OCI-M2 (cell line): ENCODE measurements around the gene EGFR.

Experiments used
- DNase-seq: peaks from one replicate; lab custom pipeline; 2025; ENCODE audit not compliant: unreplicated experiment; lab: John Stamatoyannopoulos, UW

The EGFR gene

DNA sequence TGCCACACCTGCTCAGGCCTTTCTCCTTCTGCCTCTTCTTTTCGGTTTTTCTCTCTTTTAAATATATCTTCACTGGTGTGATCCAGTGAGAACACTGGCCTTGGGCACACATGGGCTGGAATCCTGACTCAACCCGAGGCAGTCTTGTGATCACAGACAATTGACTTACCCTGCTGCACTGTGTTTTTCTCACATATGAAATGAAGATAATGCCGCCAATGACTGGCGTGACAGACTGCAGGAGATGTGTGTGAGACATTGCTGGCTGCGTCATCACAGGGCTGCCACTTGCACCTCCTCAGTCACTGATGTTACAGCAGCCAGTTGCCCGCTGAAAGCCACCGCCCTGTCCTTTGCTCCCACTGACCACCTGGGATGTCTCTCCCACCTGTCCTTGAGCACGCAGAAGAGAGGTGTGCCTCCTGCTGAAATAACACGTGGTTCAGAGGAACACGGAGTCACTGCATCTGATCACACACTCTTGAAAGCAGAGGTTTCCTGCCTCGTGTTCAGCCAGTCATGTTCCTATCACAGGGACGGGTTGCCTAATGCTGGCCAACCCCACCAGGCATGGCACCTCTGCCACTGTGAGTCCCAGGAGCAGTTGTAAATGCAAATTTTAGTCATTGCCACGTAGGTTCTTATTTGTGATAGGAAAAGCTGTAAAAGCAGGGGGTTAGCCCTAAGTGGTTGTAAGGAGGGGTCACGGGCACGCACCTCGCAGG, 221.8 kb downstream of the EGFR start:
- no peak for DNase-seq

GRCh38 chr7:55241958-55242357, 223.1 kb downstream of the EGFR start:
- DNase-seq = no peak

DNA sequence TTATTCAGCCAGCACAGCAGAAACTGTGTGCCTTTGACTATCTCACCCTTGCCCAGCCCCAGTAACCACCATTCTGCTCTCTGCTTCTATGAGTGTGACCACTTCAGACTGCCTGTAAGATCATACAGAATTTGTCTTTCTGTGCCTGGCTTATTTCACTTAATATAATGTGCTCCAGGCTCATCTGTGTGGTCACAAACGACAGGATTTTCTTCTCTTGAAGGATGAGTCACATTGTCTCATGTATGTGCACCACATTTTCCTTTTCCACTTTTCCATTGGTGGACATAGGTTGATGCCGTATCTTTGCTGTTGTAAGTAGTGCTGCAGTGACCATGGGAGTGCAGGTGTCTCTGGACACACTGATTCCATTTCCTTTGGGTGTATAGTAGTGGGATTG, 223.8 kb downstream of the EGFR start:
- DNase-seq = no peak

- DNase-seq = no peak
These were observed 225.4 kb downstream of the EGFR start for GRCh38 chr7:55244006-55244745.

GRCh38 chr7:55245271-55245723, 226.5 kb downstream of the EGFR start:
- DNase-seq = no peak

- no peak for DNase-seq
These were observed 227.4 kb downstream of the EGFR start for GRCh38 chr7:55246171-55246570.

DNA sequence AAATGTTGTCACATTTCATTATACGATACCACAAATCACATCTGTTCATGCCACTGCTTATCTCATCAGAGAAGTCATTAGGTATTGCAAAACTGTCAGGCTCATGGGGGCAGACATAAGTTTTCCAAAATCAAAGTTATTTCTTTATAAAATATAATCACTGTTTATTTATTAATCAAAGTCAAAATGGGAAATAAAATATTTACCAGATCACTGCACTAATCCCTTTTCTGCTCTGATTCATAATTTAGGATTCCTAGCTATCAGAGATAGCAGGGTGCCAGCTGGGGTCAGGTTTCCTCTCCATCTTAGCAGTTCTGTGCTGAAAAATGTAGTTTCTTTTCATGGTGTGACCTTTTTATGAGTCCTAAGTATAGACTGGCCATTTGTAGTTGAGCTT, 228.6 kb downstream of the EGFR start:
- DNase-seq = no peak

- no peak for DNase-seq
These were observed 229.7 kb downstream of the EGFR start for GRCh38 chr7:55248526-55248925.

- no peak for DNase-seq
These were observed 230.5 kb downstream of the EGFR start for GRCh38 chr7:55249332-55249731.

DNA sequence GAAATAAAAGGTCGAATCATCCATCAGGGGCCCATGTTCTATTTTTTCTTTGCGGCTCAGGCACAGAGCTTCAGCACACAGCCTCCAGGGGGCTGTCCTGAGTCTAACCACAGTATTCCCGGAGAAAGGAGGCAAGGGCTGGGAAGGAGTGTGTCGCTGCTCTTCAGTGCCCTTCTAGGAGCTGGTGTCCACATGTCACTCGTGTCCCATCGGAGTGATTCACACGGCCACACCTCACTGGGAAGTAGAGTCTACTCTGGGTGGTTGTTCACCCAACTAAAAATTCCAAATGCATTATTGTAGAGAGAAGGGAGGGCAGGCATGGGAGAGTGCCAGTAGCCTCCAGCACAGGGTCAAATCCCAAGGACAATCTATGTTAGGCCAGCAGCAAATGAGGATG, 231.5 kb downstream of the EGFR start:
- DNase-seq = no peak

DNA sequence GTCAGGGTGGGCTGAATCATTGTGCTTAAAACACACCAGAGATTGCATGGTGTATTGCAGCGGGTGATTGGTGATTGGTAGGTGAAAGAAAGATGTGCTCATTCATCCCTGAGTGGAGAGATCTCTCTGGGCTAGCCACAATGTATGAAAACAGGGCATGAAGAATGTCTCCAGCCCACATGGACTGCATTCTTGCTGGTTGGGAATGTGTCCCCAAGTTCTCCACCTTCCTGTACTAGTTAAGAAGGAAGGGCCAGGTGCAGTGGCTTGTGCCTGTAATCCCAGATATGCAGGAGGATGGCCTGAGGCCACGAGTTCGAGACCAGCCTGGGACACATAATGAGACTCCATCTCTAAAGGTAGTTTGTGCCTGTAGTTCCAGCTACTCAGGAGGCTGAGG, 232.5 kb downstream of the EGFR start:
- DNase-seq = no peak

- no peak for DNase-seq
These were observed 233.1 kb downstream of the EGFR start for GRCh38 chr7:55251911-55252310.

DNA sequence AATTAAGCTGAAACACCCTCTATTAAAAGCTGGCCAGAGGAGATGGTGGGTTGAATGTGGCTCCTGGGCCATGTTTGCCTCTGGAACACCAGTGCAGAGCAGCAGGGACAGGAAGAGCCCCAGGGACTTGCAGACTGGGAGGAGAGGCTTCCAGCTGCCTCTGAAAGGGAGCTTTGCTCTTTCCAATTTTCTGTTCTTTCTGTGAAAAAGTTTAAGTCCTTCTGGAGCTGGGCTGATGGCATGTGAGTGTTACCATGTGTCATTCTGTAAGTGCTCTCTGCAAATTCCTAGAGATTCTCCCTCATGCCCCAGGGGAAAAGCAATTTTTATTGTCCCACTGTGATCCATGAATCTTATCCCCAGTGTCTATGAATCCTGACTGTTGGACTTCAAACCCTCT, 233.6 kb downstream of the EGFR start:
- no peak for DNase-seq

- DNase-seq = no peak
These were observed 234.4 kb downstream of the EGFR start for GRCh38 chr7:55253188-55253587.

GRCh38 chr7:55254242-55254595, 235.4 kb downstream of the EGFR start:
- DNase-seq = no peak

DNA sequence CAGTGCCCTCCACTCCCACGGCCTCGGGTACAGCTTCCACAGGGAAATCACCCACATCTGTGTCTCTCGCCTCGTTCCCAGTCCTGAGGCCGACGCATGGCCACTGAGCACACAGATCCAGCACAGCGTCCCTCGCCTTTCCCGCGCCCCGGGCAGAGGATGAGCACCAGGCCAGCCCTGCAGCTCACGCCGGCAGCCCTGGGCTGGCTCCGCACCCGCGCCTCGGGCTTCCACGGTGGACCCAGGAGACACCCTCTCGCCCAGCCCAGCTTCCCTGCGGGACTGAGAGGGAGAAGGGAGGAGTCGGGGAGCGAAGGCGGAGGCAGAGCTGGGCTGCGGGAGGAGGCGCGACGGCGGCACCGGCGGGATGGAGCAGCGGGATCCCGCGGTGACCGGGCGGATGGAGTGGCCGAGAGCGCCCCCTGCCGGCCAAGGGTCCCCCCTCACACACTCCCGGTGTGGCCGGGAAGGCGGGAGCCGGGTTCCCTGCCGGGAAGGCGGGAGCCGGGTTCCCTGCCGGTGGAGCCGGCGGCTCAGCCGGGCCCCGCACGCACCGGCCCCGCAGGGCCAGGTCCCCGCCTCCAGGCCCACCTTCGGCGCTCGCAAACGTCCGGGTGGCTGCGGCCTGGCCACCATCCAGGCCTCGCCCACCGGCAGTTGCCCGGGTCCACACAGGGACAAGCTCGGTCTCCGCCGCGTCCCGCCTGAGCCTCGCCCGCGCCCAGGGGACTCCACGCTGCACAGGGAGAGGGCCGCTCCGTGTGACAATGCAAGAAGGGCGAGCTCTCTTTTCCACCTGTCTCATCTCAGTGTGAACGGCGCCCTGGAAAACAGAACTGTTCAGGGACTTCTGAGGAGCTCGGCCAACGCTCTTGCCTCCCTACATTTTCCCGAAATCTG, 236.0 kb downstream of the EGFR start:
- DNase-seq = no peak

- no peak for DNase-seq
These were observed 237.0 kb downstream of the EGFR start for GRCh38 chr7:55255496-55256445.

GRCh38 chr7:55258631-55259030, 239.8 kb downstream of the EGFR start:
- no peak for DNase-seq

- no peak for DNase-seq
These were observed 241.4 kb downstream of the EGFR start for GRCh38 chr7:55260171-55260570.

GRCh38 chr7:55260676-55261385, 242.0 kb downstream of the EGFR start:
- DNase-seq = no peak
